ENCODE data around the gene TENT4B.

DNA sequence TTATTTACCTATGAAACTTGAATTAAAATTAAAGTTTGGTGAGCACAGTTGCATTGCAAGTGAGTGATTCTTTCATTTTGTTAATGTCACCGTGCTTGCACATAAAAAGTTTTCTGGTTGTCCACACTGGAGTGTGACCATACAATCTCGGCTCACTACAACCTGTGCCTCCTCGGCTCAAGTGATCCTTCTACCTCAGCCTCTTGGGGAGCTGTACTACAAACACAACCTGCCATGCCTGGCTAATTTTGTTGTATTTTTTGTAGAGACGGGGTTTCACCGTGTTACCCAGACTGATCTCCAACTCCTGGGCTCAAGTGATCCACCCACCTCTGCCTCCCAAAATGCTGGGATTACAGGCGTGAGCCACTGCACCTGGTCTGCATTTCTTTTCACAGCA is 63.1 kb downstream of the TENT4B start:
- TF ChIP-seq CTCF (IDR thresholded peaks at IDR 0.05) (no peak), EZH2phosphoT487 (IDR thresholded peaks at IDR 0.05) (no peak)

Data from neural progenitor cell (in vitro differentiated cells).